HG02884 (cell line): ENCODE data around the gene UCN.

Experiments used
- ATAC-seq: cut with Tn5 transposase; IDR thresholded peaks from one replicate; pipeline ENCODE4 v1.9.1; 2021; ENCODE audit warnings: mild to moderate bottlenecking, moderate library complexity; ENCODE audit not compliant: unreplicated experiment

The UCN gene

GRCh38 chr2:27262379-27263286, 45.6 kb downstream of the UCN start, which contains the start of gene SLC30A3:
Gene SLC30A3 (minus strand): TSS chr2:27263047. CDS start chr2:27262906, 141 bp downstream.
- ATAC-seq = no peak

DNA sequence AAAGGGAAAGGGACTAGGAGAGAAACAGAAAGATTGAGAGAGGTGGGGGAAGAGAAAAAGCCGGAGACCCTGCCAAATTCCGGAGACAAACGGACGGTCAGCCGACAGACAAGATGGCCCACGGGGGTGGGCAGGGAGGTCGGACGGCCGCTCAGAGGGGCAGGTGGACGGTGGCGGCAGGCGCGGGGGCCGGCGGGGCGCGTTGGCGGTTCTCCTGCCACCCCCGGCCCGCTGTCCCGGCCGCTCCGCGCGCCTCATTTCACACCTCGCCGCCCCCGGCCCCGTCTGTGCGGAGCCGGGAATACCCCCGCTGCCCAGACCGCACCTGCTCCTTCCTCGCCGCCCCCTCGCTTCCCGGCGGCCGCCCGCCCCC, 46.3 kb downstream of the UCN start:
- no peak for ATAC-seq

- no peak for ATAC-seq
Observed at GRCh38 chr2:27261241-27261925, 46.9 kb downstream of the UCN start.

DNA sequence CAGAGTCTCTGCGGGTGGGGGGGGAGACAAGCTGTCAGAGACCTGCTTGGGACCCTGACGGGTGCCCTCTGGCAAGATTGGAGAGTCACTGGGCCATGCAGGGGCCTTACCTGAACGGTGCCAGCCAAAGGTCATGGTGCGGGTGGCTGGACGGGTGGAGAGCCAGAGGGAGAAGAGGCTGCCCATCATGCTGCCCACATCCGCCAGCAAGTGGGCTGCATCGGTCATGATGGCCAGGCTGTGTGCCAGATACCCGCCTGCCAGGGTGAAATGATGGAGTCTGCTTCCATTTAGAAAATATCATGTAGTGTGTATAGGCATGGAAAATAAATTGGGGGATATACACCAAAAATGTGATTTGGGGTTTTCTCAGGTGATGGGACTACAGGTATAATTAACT, 50.2 kb downstream of the UCN start:
- no peak for ATAC-seq
